Mesothelial cell of epicardium (in vitro differentiated cells): ENCODE measurements around the gene KIAA0513. TPM values are rescaled to one million over a fixed set of nuclear protein-coding genes. Genes with fewer than 3 reads are reported as not detected.

Experiments
- DNase-seq, 2 experiments: peaks; one replicate each; pipeline ENCODE4 v3.0.0; 2021; ENCODE audit warnings: low spot score in 2 of 2; ENCODE audit not compliant: unreplicated experiment in 2 of 2
- H3K27ac Mint-ChIP-seq: 2 replicates; pipeline ENCODE4 v1.8.0; 2021; ENCODE audit warnings: mixed read lengths
- H3K27me3 Mint-ChIP-seq: 2 replicates; pipeline ENCODE4 v1.8.0; 2021; ENCODE audit warnings: low read depth, mixed read lengths
- H3K36me3 Mint-ChIP-seq: 2 replicates; pipeline ENCODE4 v1.8.0; 2021; ENCODE audit warnings: mixed read lengths
- H3K4me1 Mint-ChIP-seq: 2 replicates; pipeline ENCODE4 v1.8.0; 2021; ENCODE audit warnings: mixed read lengths
- H3K4me3 Mint-ChIP-seq: 2 replicates; pipeline ENCODE4 v1.8.0; 2021; ENCODE audit warnings: mild to moderate bottlenecking, moderate library complexity, mixed read lengths
- H3K9me3 Mint-ChIP-seq: 2 replicates; pipeline ENCODE4 v1.8.0; 2021; ENCODE audit warnings: mixed read lengths
- CTCF ChIP-seq: fragments of 200-600 bp; sonication (generic); IDR thresholded peaks from one replicate; pipeline ENCODE4 v1.5.0; 2021; ENCODE audit warnings: antibody characterized with exemption; ENCODE audit not compliant: unreplicated experiment
- total RNA-seq: library from RNA; stranded (reverse); gene quantifications from 3 replicates; pipeline ENCODE4 v1.2.1, GENCODE V29; 2021

KIAA0513 gene
- total RNA-seq, 1 donor from 2014 or later = 6.8 TPM

- Mint-ChIP-seq H3K27me3 (peaks cover 3% of the 10 kb centered on the region), H3K9me3 (no peaks in the 10 kb centered on the region), H3K4me3 (no peak overlapping the region), H3K36me3 (no peaks in the 10 kb centered on the region), H3K27ac (no peak overlapping the region), H3K4me1 (no peaks in the 10 kb centered on the region)
- no peak for DNase-seq
- no peak for TF ChIP-seq CTCF
These were observed 34.7 kb downstream of the KIAA0513 start for GRCh38 chr16:85062323-85062722.

GRCh38 chr16:85062845-85063244, 35.2 kb downstream of the KIAA0513 start:
- no peak for TF ChIP-seq CTCF
- H3K36me3 Mint-ChIP-seq = no peaks in the 10 kb centered on the region
- H3K4me3 Mint-ChIP-seq = no peak overlapping the region
- DNase-seq = no peak
- no peak overlapping the region for H3K27ac Mint-ChIP-seq
- H3K27me3 Mint-ChIP-seq = peaks cover under 1% of the 10 kb centered on the region
- no peaks in the 10 kb centered on the region for H3K4me1 Mint-ChIP-seq
- H3K9me3 Mint-ChIP-seq = no peaks in the 10 kb centered on the region

GRCh38 chr16:85064186-85064585, 36.6 kb downstream of the KIAA0513 start:
- TF ChIP-seq CTCF = no peak
- DNase-seq = no peak
- Mint-ChIP-seq H3K4me3 (no peak overlapping the region), H3K9me3 (no peaks in the 10 kb centered on the region), H3K4me1 (no peaks in the 10 kb centered on the region), H3K27me3 (no peaks in the 10 kb centered on the region), H3K27ac (no peak overlapping the region), H3K36me3 (no peaks in the 10 kb centered on the region)

- no peaks in the 10 kb centered on the region for H3K9me3 Mint-ChIP-seq
- no peak for DNase-seq
- no peaks in the 10 kb centered on the region for H3K36me3 Mint-ChIP-seq
- H3K27ac Mint-ChIP-seq = no peak overlapping the region
- H3K27me3 Mint-ChIP-seq = no peaks in the 10 kb centered on the region
- no peak overlapping the region for H3K4me3 Mint-ChIP-seq
- H3K4me1 Mint-ChIP-seq = no peaks in the 10 kb centered on the region
- no peak for TF ChIP-seq CTCF
These were observed 37.5 kb downstream of the KIAA0513 start for GRCh38 chr16:85065099-85065498.

GRCh38 chr16:85066346-85066885, 38.8 kb downstream of the KIAA0513 start:
- H3K4me3 Mint-ChIP-seq = no peak overlapping the region
- H3K4me1 Mint-ChIP-seq = no peaks in the 10 kb centered on the region
- no peaks in the 10 kb centered on the region for H3K27me3 Mint-ChIP-seq
- H3K9me3 Mint-ChIP-seq = no peaks in the 10 kb centered on the region
- no peaks in the 10 kb centered on the region for H3K36me3 Mint-ChIP-seq
- no peak for TF ChIP-seq CTCF
- no peak for DNase-seq
- no peak overlapping the region for H3K27ac Mint-ChIP-seq

- H3K27me3 Mint-ChIP-seq = no peaks in the 10 kb centered on the region
- H3K27ac Mint-ChIP-seq = no peak overlapping the region
- peaks cover 3% of the 10 kb centered on the region for H3K36me3 Mint-ChIP-seq
- no peak for TF ChIP-seq CTCF
- H3K4me1 Mint-ChIP-seq = no peaks in the 10 kb centered on the region
- H3K9me3 Mint-ChIP-seq = no peaks in the 10 kb centered on the region
- no peak overlapping the region for H3K4me3 Mint-ChIP-seq
- DNase-seq = no peak
These were observed 39.4 kb downstream of the KIAA0513 start for GRCh38 chr16:85067024-85067423.
